ENCODE results near the gene PRR36. TPM values are rescaled to one million over a fixed set of nuclear protein-coding genes. Genes with fewer than 3 reads are reported as not detected.
A peak's percentile ranks its signal among the peaks of the same experiment; 100 is the strongest.

Gene PRR36
- total and polyA plus RNA-seq, 8 donors, result 1.2 to 13.4 (median 9.9) TPM

DNA sequence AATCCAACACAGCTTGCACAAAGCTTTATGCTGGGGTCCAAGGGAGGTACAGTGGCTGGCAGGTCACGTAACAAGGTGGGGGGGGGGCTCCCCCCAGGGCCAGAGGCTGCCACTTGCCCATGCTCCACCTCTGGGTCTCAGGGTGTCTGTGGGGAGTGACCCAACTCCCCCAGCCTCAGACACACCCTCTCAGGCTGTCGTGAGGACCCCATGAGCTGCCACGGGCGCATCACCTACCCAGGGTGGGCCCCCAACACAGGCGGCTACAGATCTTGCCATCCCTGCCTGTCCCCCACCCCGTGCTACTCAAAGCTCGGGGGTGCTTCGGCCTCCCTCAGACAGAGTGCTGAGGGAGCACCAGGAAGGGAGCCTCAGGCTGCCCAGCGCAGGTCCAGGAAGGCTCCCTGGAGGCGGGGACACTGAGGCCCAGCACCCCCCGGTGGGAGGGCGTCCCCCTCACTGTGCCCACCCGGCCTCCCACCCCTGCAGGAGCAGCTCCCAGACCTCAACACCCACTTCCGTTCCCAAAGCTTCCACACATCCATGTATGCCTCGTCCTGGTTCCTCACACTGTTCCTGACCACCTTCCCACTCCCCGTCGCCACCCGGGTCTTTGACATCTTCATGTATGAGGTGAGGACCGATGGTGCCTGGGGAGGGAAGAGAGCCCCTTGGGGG is 23.1 kb downstream of the PRR36 start:
- no peak for TF ChIP-seq CTCF (IDR thresholded peaks at IDR 0.05)
- H3K27me3 ChIP-seq, result no peaks in the 10 kb centered on the region
- H3K4me3 ChIP-seq, result no peak overlapping the region
- DNase-seq (no peak), ATAC-seq (no peak)
- H3K36me3 ChIP-seq, result peaks cover 0 to 9% of the 10 kb centered on the region in 2 donors
- no peak overlapping the region for H3K27ac ChIP-seq
- H3K9me3 ChIP-seq, result no peaks in the 10 kb centered on the region
- intact Hi-C loops (cut with DNase I), result no loop called here
- peaks cover 3 to 9% of the 10 kb centered on the region in 2 donors for H3K4me1 ChIP-seq

GRCh38 chr19:7850000-7850813 is 24.0 kb downstream of the PRR36 start:
- Histone ChIP-seq H3K27ac (no peak overlapping the region), H3K36me3 (peaks cover 0 to 9% of the 10 kb centered on the region in 2 donors), H3K4me3 (no peak overlapping the region), H3K9me3 (no peaks in the 10 kb centered on the region), H3K27me3 (no peaks in the 10 kb centered on the region), H3K4me1 (peaks cover 3 to 9% of the 10 kb centered on the region in 2 donors)
- intact Hi-C loops (cut with DNase I), result no loop called here
- TF ChIP-seq CTCF (IDR thresholded peaks at IDR 0.05), result no peak
- DNase-seq, result peak in 1 of 4 donors; percentile 64
- ATAC-seq, result peak; percentile 75

DNA sequence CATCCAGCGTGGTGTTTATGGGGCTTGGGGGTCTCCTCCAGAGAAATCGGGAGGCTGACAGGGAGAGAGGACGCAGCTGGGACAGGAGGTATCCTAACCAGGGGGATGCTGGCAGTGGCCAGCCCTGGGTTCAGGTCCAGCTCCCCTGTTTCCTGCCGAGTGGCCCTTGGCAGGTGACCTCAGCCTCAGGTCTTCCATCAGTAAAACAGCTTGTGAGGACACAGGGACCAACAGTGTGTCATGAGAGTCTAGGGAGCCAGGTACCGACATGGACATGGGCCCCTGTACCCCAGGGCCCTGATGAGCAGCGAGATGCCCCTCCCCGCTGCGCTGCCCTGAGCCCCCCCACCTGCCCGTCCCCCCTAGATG is 24.6 kb downstream of the PRR36 start:
- no peak for ATAC-seq
- H3K27me3 ChIP-seq, result no peaks in the 10 kb centered on the region
- peaks cover 3 to 9% of the 10 kb centered on the region in 2 donors for H3K4me1 ChIP-seq
- no peak overlapping the region for H3K4me3 ChIP-seq
- peaks cover 0 to 9% of the 10 kb centered on the region in 2 donors for H3K36me3 ChIP-seq
- no peak for TF ChIP-seq CTCF (IDR thresholded peaks at IDR 0.05)
- no peak for DNase-seq
- intact Hi-C loops (cut with DNase I), result no loop called here
- H3K27ac ChIP-seq, result no peak overlapping the region
- H3K9me3 ChIP-seq, result no peaks in the 10 kb centered on the region

DNA sequence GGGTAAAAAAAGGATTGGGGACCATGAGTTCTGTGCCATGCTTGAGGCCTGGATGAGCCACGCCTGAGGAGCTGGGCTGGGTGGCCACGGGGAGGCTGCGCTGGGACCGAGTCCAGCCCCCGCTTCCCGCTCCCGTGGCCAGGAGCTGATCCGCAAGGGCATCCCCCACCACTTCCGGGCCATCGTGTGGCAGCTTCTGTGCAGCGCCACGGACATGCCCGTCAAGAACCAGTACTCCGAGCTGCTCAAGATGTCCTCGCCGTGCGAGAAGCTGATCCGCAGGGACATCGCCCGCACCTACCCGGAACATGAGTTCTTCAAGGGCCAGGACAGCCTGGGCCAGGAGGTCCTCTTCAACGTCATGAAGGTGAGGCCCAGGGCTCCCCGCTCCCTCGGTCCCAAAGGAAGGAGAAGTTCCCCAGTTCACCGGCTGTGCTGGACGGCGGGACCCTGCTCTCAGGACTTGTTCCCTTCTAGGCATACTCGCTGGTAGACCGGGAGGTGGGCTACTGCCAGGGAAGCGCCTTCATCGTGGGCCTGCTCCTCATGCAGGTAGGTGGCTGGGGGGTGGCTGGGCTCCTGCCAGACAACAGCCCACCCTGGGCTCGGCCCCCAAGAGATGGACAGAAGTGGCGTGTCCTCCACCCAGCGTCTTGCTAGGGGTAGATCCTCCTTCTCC is 25.3 kb downstream of the PRR36 start:
- Histone ChIP-seq H3K27me3 (no peaks in the 10 kb centered on the region), H3K4me1 (peaks cover 3 to 9% of the 10 kb centered on the region in 2 donors), H3K27ac (no peak overlapping the region), H3K4me3 (no peak overlapping the region), H3K36me3 (peaks cover 0 to 9% of the 10 kb centered on the region in 2 donors), H3K9me3 (no peaks in the 10 kb centered on the region)
- no peak for ATAC-seq
- TF ChIP-seq CTCF (IDR thresholded peaks at IDR 0.05), result no peak
- intact Hi-C loops (cut with DNase I), result no loop called here
- DNase-seq, result no peak

- intact Hi-C loops (cut with DNase I), result no loop called here
- H3K27ac ChIP-seq, result no peak overlapping the region
- peaks cover 0 to 9% of the 10 kb centered on the region in 2 donors for H3K36me3 ChIP-seq
- H3K4me1 ChIP-seq, result no peaks in the 10 kb centered on the region
- ATAC-seq (no peak), DNase-seq (no peak)
- no peak overlapping the region for H3K4me3 ChIP-seq
- no peaks in the 10 kb centered on the region for H3K9me3 ChIP-seq
- no peaks in the 10 kb centered on the region for H3K27me3 ChIP-seq
- TF ChIP-seq CTCF (IDR thresholded peaks at IDR 0.05), result no peak
Observed at GRCh38 chr19:7847664-7848063, 26.5 kb downstream of the PRR36 start.
